Stimulated activated CD8-positive, alpha-beta memory T cell treated with anti-CD3 and anti-CD28 coated beads, Interleukin-7, amount 100 ng/mL, for 24 hours (primary cell): Measurements from ENCODE around the gene MKNK1.

Source experiments
- DNase-seq: peaks from one replicate; pipeline ENCODE4 v3.0.0-alpha.2; 2020; ENCODE audit warnings: low read depth

MKNK1 gene

GRCh38 chr1:46595127-46595526 is 8.9 kb downstream of the MKNK1 start:
- DNase-seq = no peak

- no peak for DNase-seq
Observed at GRCh38 chr1:46594063-46594462, 10.0 kb downstream of the MKNK1 start.

GRCh38 chr1:46592823-46593222 is 11.2 kb downstream of the MKNK1 start:
- DNase-seq = no peak

GRCh38 chr1:46589529-46589928 is 14.5 kb downstream of the MKNK1 start:
- no peak for DNase-seq

- no peak for DNase-seq
Observed at GRCh38 chr1:46587069-46587468, 17.0 kb downstream of the MKNK1 start.

- DNase-seq = no peak
Observed at GRCh38 chr1:46585312-46585938, 18.6 kb downstream of the MKNK1 start.

GRCh38 chr1:46583494-46583893 is 20.6 kb downstream of the MKNK1 start:
- DNase-seq = no peak

- no peak for DNase-seq
Observed at GRCh38 chr1:46582972-46583371, 21.1 kb downstream of the MKNK1 start.

- DNase-seq = no peak
Observed at GRCh38 chr1:46581681-46582455, 22.2 kb downstream of the MKNK1 start.

GRCh38 chr1:46580140-46580903 is 23.7 kb downstream of the MKNK1 start:
- no peak for DNase-seq

GRCh38 chr1:46577671-46578070 is 26.4 kb downstream of the MKNK1 start:
- no peak for DNase-seq

GRCh38 chr1:46576596-46576995 is 27.5 kb downstream of the MKNK1 start:
- DNase-seq = no peak

GRCh38 chr1:46575778-46576177 is 28.3 kb downstream of the MKNK1 start:
- DNase-seq = no peak

GRCh38 chr1:46575300-46575699 is 28.8 kb downstream of the MKNK1 start:
- no peak for DNase-seq

GRCh38 chr1:46571691-46572225 is 32.3 kb downstream of the MKNK1 start:
- no peak for DNase-seq

- DNase-seq = no peak
Observed at GRCh38 chr1:46569884-46570725, 34.0 kb downstream of the MKNK1 start.

- DNase-seq = no peak
Observed at GRCh38 chr1:46569116-46569515, 35.0 kb downstream of the MKNK1 start.

- no peak for DNase-seq
Observed at GRCh38 chr1:46568461-46568891, 35.6 kb downstream of the MKNK1 start.

- no peak for DNase-seq
Observed at GRCh38 chr1:46563341-46563740, 40.7 kb downstream of the MKNK1 start.

- DNase-seq = no peak
Observed at GRCh38 chr1:46562498-46562897, 41.6 kb downstream of the MKNK1 start.

GRCh38 chr1:46558966-46559365 is 45.1 kb downstream of the MKNK1 start:
- DNase-seq = no peak
